Measurements from ENCODE around the gene PITHD1.

The PITHD1 gene

GRCh38 chr1:23751050-23751814 is 27.0 kb upstream of the PITHD1 start:
- Histone ChIP-seq H3K27ac (ENCODE audit: low read depth, low read length) (no peak overlapping the region), H3K4me2 (ENCODE audit: low read length) (no peak overlapping the region), H3K4me1 (ENCODE audit: control insufficient read depth, low read length) (peaks cover 7% of the 10 kb centered on the region; the same call in 1 of the 2 replicates), H3K9me2 (replicated peaks; ENCODE audit: control insufficient read depth, low read length) (no peaks in the 10 kb centered on the region), H3K27me3 (ENCODE audit: control insufficient read depth, low read length) (no peaks in the 10 kb centered on the region), H3K79me2 (ENCODE audit: control insufficient read depth, low read length) (peaks cover 48% of the 10 kb centered on the region), H3F3A (ENCODE audit: control insufficient read depth, insufficient read depth) (peaks cover 9% of the 10 kb centered on the region; the same call in 1 of the 2 replicates), H3K36me3 (ENCODE audit: control insufficient read depth, low read length) (peaks cover 94% of the 10 kb centered on the region), H3K4me3 (ENCODE audit: low read length) (no peak overlapping the region), H4K20me1 (ENCODE audit: control insufficient read depth, insufficient read depth, low read depth, low read length) (peaks cover 4% of the 10 kb centered on the region; the same call in 1 of the 2 replicates), H3K9me3 (ENCODE audit: control insufficient read depth, insufficient read depth, low read length) (no peaks in the 10 kb centered on the region)
- TF ChIP-seq CTCF (IDR thresholded peaks at IDR 0.05; ENCODE audit: low read depth, low read length, poor library complexity, severe bottlenecking), result peak; percentile 96
- TF ChIP-seq EZH2phosphoT487 (IDR thresholded peaks at IDR 0.05; ENCODE audit: borderline replicate concordance, low read length), result no peak

GRCh38 chr1:23751815-23752200 is 26.4 kb upstream of the PITHD1 start:
- TF ChIP-seq EZH2phosphoT487 (IDR thresholded peaks at IDR 0.05; ENCODE audit: borderline replicate concordance, low read length) (no peak), CTCF (IDR thresholded peaks at IDR 0.05; ENCODE audit: low read depth, low read length, poor library complexity, severe bottlenecking) (no peak)
- peaks cover 42% of the 10 kb centered on the region for H3K79me2 ChIP-seq (ENCODE audit: control insufficient read depth, low read length)
- H3K9me2 ChIP-seq (replicated peaks; ENCODE audit: control insufficient read depth, low read length), result no peaks in the 10 kb centered on the region
- H4K20me1 ChIP-seq (ENCODE audit: control insufficient read depth, insufficient read depth, low read depth, low read length), result peaks cover 4% of the 10 kb centered on the region; the same call in 1 of the 2 replicates
- no peaks in the 10 kb centered on the region for H3K27me3 ChIP-seq (ENCODE audit: control insufficient read depth, low read length)
- peaks cover 7% of the 10 kb centered on the region; the same call in 1 of the 2 replicates for H3K4me1 ChIP-seq (ENCODE audit: control insufficient read depth, low read length)
- H3K9me3 ChIP-seq (ENCODE audit: control insufficient read depth, insufficient read depth, low read length), result no peaks in the 10 kb centered on the region
- no peak overlapping the region for H3K4me3 ChIP-seq (ENCODE audit: low read length)
- H3K27ac ChIP-seq (ENCODE audit: low read depth, low read length), result no peak overlapping the region
- peaks cover 9% of the 10 kb centered on the region; the same call in 1 of the 2 replicates for H3F3A ChIP-seq (ENCODE audit: control insufficient read depth, insufficient read depth)
- H3K4me2 ChIP-seq (ENCODE audit: low read length), result no peak overlapping the region
- peaks cover 95% of the 10 kb centered on the region for H3K36me3 ChIP-seq (ENCODE audit: control insufficient read depth, low read length)

- no peak for TF ChIP-seq CTCF (IDR thresholded peaks at IDR 0.05; ENCODE audit: low read depth, low read length, poor library complexity, severe bottlenecking)
- TF ChIP-seq EZH2phosphoT487 (IDR thresholded peaks at IDR 0.05; ENCODE audit: borderline replicate concordance, low read length), result no peak
- Histone ChIP-seq H3K9me3 (ENCODE audit: control insufficient read depth, insufficient read depth, low read length) (no peaks in the 10 kb centered on the region), H3F3A (ENCODE audit: control insufficient read depth, insufficient read depth) (peaks cover 9% of the 10 kb centered on the region; the same call in 1 of the 2 replicates), H3K4me1 (ENCODE audit: control insufficient read depth, low read length) (peaks cover under 1% of the 10 kb centered on the region; the same call in 1 of the 2 replicates), H3K79me2 (ENCODE audit: control insufficient read depth, low read length) (peaks cover 31% of the 10 kb centered on the region), H3K4me2 (ENCODE audit: low read length) (no peak overlapping the region), H3K27ac (ENCODE audit: low read depth, low read length) (no peak overlapping the region), H3K36me3 (ENCODE audit: control insufficient read depth, low read length) (peaks cover 93% of the 10 kb centered on the region), H4K20me1 (ENCODE audit: control insufficient read depth, insufficient read depth, low read depth, low read length) (no peaks in the 10 kb centered on the region; the same call in 1 of the 2 replicates), H3K9me2 (replicated peaks; ENCODE audit: control insufficient read depth, low read length) (no peaks in the 10 kb centered on the region), H3K27me3 (ENCODE audit: control insufficient read depth, low read length) (no peaks in the 10 kb centered on the region), H3K4me3 (ENCODE audit: low read length) (no peak overlapping the region)
Observed at GRCh38 chr1:23752909-23753308, 25.3 kb upstream of the PITHD1 start.
